ENCODE data around the gene ZEB1. TPM values are rescaled to one million over a fixed set of nuclear protein-coding genes. Genes with fewer than 3 reads are reported as not detected.

ZEB1 gene
- total and polyA plus RNA-seq, 2 donors: 59.0 to 166 TPM

DNA sequence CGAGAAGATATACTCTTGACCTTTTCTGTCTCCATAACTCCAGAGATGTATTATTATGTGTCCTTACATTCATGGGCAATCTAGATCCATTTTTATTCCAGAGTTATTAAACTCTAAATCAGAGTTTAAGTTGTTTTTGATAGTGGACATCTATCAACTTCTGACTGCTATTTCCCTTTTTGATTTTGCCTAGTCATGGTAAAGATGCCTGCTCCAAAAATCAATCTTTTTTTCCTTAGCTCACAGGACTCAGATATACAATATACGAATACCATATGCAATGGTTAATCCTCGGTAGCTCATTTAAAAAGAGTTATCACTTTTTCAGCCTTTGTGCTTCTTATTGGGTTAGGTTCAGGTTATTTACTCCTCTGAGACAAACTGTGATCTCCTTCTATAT is 15.8 kb upstream of the ZEB1 start:
- no peak overlapping the region for H3K27ac ChIP-seq (ENCODE audit: low read depth)
- H3K4me1 ChIP-seq (ENCODE audit: insufficient read depth): no peaks in the 10 kb centered on the region
- no peak overlapping the region for H3K4me3 ChIP-seq (ENCODE audit: low read depth, low read length)
- no peaks in the 10 kb centered on the region for H3K36me3 ChIP-seq (ENCODE audit: insufficient read depth)
- 81% methylated on average over 3 of the region's 3 CpGs for WGBS
- DNase-seq (ENCODE audit: extremely low spot score): no peak

DNA sequence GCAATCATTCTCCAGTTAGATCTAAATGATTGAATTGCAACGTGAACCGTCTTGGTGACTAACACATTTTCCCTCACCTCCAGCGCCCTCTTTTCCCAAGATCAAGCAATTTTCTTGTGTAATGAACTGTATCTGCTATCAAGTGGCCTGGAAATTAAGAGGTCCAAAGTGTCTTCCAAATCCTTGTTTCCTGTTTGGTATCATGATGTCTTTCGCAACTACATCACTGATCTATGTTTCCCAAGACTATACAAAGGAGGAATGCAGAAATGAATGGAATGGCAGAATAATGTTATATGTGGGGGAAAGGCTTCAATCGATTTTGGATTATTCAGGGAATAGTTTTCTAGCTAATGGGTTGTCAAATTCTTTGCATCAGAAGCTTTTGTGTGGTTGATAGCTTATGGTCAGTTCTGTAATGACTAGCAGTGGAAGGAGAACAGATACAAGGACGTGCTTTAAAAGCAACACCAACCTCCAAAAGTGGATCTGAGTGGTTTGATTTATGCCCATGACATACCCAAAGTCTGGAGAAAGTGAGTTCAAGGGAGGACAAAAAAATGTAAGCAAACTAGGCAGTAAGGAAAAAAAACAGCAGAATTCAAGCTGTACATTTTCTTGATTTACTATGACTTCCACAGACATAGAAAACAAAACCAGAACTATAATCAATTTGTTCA is 14.6 kb upstream of the ZEB1 start:
- Histone ChIP-seq H3K36me3 (ENCODE audit: insufficient read depth) (no peaks in the 10 kb centered on the region), H3K4me1 (ENCODE audit: insufficient read depth) (no peaks in the 10 kb centered on the region), H3K27ac (ENCODE audit: low read depth) (no peak overlapping the region), H3K4me3 (ENCODE audit: low read depth, low read length) (no peak overlapping the region)
- no peak for DNase-seq (ENCODE audit: extremely low spot score)
- 81% methylated on average over 6 of the region's 6 CpGs for WGBS

DNA sequence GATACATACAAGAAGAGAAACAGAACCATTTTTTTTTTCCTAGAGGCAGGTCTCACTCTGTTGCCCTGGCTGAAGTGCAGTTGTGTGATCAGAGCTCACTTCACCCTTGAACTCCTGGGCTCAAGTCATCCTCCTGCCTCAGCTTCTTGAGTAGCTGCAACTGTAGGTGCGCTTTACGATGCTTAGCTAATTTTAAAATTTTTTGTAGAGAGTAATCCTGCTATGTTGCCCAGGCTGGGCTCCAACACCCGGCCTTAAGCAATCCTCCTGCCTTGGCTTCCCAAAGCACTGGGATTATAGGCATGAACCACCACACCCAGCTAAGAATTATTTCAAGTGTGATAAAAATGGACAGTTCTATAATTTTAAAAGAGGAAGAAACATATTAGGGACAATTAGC is 5.6 kb upstream of the ZEB1 start:
- DNase-seq (ENCODE audit: extremely low spot score): no peak
- Histone ChIP-seq H3K4me1 (ENCODE audit: insufficient read depth) (no peaks in the 10 kb centered on the region), H3K27ac (ENCODE audit: low read depth) (no peak overlapping the region), H3K36me3 (ENCODE audit: insufficient read depth) (no peaks in the 10 kb centered on the region), H3K4me3 (ENCODE audit: low read depth, low read length) (no peak overlapping the region)
- 74% methylated on average over 3 of the region's 3 CpGs for WGBS

- no peak for DNase-seq (ENCODE audit: extremely low spot score)
- Histone ChIP-seq H3K36me3 (ENCODE audit: insufficient read depth) (no peaks in the 10 kb centered on the region), H3K27ac (ENCODE audit: low read depth) (no peak overlapping the region), H3K4me3 (ENCODE audit: low read depth, low read length) (no peak overlapping the region), H3K4me1 (ENCODE audit: insufficient read depth) (no peaks in the 10 kb centered on the region)
- 67% methylated on average over 8 of the region's 8 CpGs for whole genome bisulfite sequencing
Measured at GRCh38 chr10:31314256-31315150, 4.5 kb upstream of the ZEB1 start.

DNA sequence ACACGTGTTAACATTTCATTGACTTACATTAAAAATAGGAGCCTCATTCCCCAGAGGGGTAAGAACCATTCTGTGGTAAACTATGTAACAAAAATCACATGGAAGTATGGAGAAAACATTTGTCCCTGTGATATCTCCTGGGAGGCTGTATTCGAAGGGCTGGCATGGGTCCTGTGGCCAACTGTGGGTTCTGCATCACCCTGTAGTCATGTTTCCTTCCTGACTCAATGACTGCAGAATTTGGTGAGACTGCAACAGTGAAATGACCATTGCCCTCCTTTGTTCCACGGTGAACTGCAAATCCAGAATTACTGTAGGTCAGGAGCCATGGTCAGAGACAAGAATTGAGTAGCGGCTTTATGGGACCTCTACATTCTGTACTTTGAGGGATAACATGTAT is 3.6 kb upstream of the ZEB1 start:
- Histone ChIP-seq H3K4me3 (ENCODE audit: low read depth, low read length) (no peak overlapping the region), H3K36me3 (ENCODE audit: insufficient read depth) (no peaks in the 10 kb centered on the region), H3K4me1 (ENCODE audit: insufficient read depth) (no peaks in the 10 kb centered on the region), H3K27ac (ENCODE audit: low read depth) (no peak overlapping the region)
- DNase-seq (ENCODE audit: extremely low spot score): no peak
- WGBS: 73% methylated on average over 4 of the region's 4 CpGs

- H3K4me1 ChIP-seq (ENCODE audit: insufficient read depth): no peaks in the 10 kb centered on the region
- no peak overlapping the region for H3K4me3 ChIP-seq (ENCODE audit: low read depth, low read length)
- no peak for DNase-seq (ENCODE audit: extremely low spot score)
- 95% methylated on average over 5 of the region's 5 CpGs for WGBS
- no peaks in the 10 kb centered on the region for H3K36me3 ChIP-seq (ENCODE audit: insufficient read depth)
- H3K27ac ChIP-seq (ENCODE audit: low read depth): no peak overlapping the region
Measured at GRCh38 chr10:31317171-31317570, 1.8 kb upstream of the ZEB1 start.

- DNase-seq (ENCODE audit: extremely low spot score): no peak
- Histone ChIP-seq H3K4me3 (ENCODE audit: low read depth, low read length) (peak overlapping the region; percentile 87), H3K4me1 (ENCODE audit: insufficient read depth) (no peaks in the 10 kb centered on the region), H3K27ac (ENCODE audit: low read depth) (no peak overlapping the region), H3K36me3 (ENCODE audit: insufficient read depth) (no peaks in the 10 kb centered on the region)
- WGBS: 33% methylated on average over 21 of the region's 21 CpGs
Measured at GRCh38 chr10:31317652-31318381, 1.2 kb upstream of the ZEB1 start.

- WGBS: under 1% methylated on average over 32 of the region's 32 CpGs
- peak overlapping the region; percentile 76 for H3K27ac ChIP-seq (ENCODE audit: low read depth)
- H3K36me3 ChIP-seq (ENCODE audit: insufficient read depth): no peaks in the 10 kb centered on the region
- no peaks in the 10 kb centered on the region for H3K4me1 ChIP-seq (ENCODE audit: insufficient read depth)
- DNase-seq (ENCODE audit: extremely low spot score): no peak
- peak overlapping the region; percentile 87 for H3K4me3 ChIP-seq (ENCODE audit: low read depth, low read length)
Measured at GRCh38 chr10:31318382-31318853, 598 bp upstream of the ZEB1 start.

- peak; percentile 4 for DNase-seq (ENCODE audit: extremely low spot score)
- under 1% methylated on average over 129 of the region's 129 CpGs for WGBS
- Histone ChIP-seq H3K4me3 (ENCODE audit: low read depth, low read length) (peak overlapping the region; percentile 87), H3K36me3 (ENCODE audit: insufficient read depth) (no peaks in the 10 kb centered on the region), H3K4me1 (ENCODE audit: insufficient read depth) (no peaks in the 10 kb centered on the region), H3K27ac (ENCODE audit: low read depth) (peak overlapping the region; percentile 95)
Measured at GRCh38 chr10:31319602-31320549, 860 bp downstream of the ZEB1 start.

GRCh38 chr10:31320550-31321211 is 1.7 kb downstream of the ZEB1 start:
- Histone ChIP-seq H3K4me1 (ENCODE audit: insufficient read depth) (no peaks in the 10 kb centered on the region), H3K36me3 (ENCODE audit: insufficient read depth) (no peaks in the 10 kb centered on the region), H3K4me3 (ENCODE audit: low read depth, low read length) (peak overlapping the region; percentile 87), H3K27ac (ENCODE audit: low read depth) (peak overlapping the region; percentile 95)
- DNase-seq (ENCODE audit: extremely low spot score): peak; percentile 15
- WGBS: under 1% methylated on average over 43 of the region's 43 CpGs

DNA sequence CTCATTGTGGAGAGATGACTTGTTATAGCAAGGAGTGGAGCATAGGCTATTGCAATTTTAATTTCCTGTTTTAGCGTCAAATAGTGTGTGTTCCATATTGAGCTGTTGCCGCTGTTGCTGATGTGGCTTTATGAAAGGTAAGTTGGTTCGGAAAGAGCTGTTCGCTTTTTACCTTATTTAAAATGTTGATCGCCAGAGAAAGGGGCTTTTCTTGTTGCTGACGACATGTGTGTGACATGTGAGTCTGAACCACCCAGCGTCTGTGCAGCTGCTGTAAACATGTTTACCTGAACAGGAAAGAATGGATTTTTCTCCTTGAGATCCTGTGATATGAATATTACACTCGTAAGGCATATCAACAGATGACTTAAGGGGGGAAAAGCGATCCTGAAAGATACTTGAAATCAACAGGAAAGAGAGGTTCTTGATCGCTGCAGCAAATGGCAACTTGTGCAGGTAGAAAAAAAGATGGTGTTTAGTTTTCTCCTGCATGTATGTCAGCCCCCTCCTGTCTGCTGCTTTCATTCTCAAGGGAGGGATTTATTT is 2.5 kb downstream of the ZEB1 start:
- 10% methylated on average over 10 of the region's 10 CpGs for WGBS
- H3K4me1 ChIP-seq (ENCODE audit: insufficient read depth): no peaks in the 10 kb centered on the region
- no peak overlapping the region for H3K27ac ChIP-seq (ENCODE audit: low read depth)
- no peaks in the 10 kb centered on the region for H3K36me3 ChIP-seq (ENCODE audit: insufficient read depth)
- peak; percentile 3 for DNase-seq (ENCODE audit: extremely low spot score)
- H3K4me3 ChIP-seq (ENCODE audit: low read depth, low read length): peak overlapping the region; percentile 87

- Histone ChIP-seq H3K27ac (ENCODE audit: low read depth) (peak overlapping the region; percentile 23), H3K4me3 (ENCODE audit: low read depth, low read length) (no peak overlapping the region), H3K36me3 (ENCODE audit: insufficient read depth) (no peaks in the 10 kb centered on the region), H3K4me1 (ENCODE audit: insufficient read depth) (no peaks in the 10 kb centered on the region)
- 62% methylated on average over 2 of the region's 2 CpGs for WGBS
- DNase-seq (ENCODE audit: extremely low spot score): no peak
Measured at GRCh38 chr10:31322647-31323046, 3.6 kb downstream of the ZEB1 start.
